Body of pancreas (tissue), 4 donors: ENCODE data around the gene HS3ST4.

Experiments used
- POLR2A ChIP-seq, 3 donors: fragments of 450-650 bp; IDR thresholded peaks; one replicate each; pipeline ENCODE4 v1.6.1; 2016; ENCODE audit warnings: antibody characterized with exemption in 3 of 3, mild to moderate bottlenecking in 2 of 3
- TF ChIP-seq, protein P1 (sequence below), 7 experiments: fragments of 450-650 bp in 4 of 7; fragments of 200-600 bp in 3 of 7; sonication (generic) in 3 of 7; IDR thresholded peaks; one replicate each; pipeline ENCODE4 v1.5.1; 2016 to 2019; ENCODE audit warnings: antibody characterized with exemption in 7 of 7

GRCh38 chr16:26078716-26079355, 387.1 kb downstream of the HS3ST4 start:
- TF ChIP-seq, protein P1, sequence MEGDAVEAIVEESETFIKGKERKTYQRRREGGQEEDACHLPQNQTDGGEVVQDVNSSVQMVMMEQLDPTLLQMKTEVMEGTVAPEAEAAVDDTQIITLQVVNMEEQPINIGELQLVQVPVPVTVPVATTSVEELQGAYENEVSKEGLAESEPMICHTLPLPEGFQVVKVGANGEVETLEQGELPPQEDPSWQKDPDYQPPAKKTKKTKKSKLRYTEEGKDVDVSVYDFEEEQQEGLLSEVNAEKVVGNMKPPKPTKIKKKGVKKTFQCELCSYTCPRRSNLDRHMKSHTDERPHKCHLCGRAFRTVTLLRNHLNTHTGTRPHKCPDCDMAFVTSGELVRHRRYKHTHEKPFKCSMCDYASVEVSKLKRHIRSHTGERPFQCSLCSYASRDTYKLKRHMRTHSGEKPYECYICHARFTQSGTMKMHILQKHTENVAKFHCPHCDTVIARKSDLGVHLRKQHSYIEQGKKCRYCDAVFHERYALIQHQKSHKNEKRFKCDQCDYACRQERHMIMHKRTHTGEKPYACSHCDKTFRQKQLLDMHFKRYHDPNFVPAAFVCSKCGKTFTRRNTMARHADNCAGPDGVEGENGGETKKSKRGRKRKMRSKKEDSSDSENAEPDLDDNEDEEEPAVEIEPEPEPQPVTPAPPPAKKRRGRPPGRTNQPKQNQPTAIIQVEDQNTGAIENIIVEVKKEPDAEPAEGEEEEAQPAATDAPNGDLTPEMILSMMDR (IDR thresholded peaks at IDR 0.05) = no peak
- no peak for TF ChIP-seq POLR2A (IDR thresholded peaks at IDR 0.05)
